Sigmoid colon (tissue), 4 donors: ENCODE measurements around the gene LXN.

ENCODE experiments used
- EP300 ChIP-seq, 4 donors: sonication (generic); formaldehyde crosslinking; IDR thresholded peaks; one replicate each; pipeline ENCODE4 v1.6.1; 2017; ENCODE audit warnings: antibody characterized with exemption in 4 of 4
- POLR2A ChIP-seq, 2 donors: fragments of 450-650 bp; IDR thresholded peaks; one replicate each; pipeline ENCODE4 v1.6.1; 2016; ENCODE audit warnings: antibody characterized with exemption in 2 of 2, mild to moderate bottlenecking in 2 of 2, moderate library complexity in 2 of 2
- TF ChIP-seq, protein P1 (sequence below), 4 experiments: fragments of 450-650 bp in 3 of 4; fragments of 200-600 bp in 1 of 4; IDR thresholded peaks; one replicate each; pipeline ENCODE4 v1.5.1; 2016 to 2019; ENCODE audit warnings: antibody characterized with exemption in 4 of 4, mild to moderate bottlenecking in 3 of 4, moderate library complexity in 2 of 4

DNA sequence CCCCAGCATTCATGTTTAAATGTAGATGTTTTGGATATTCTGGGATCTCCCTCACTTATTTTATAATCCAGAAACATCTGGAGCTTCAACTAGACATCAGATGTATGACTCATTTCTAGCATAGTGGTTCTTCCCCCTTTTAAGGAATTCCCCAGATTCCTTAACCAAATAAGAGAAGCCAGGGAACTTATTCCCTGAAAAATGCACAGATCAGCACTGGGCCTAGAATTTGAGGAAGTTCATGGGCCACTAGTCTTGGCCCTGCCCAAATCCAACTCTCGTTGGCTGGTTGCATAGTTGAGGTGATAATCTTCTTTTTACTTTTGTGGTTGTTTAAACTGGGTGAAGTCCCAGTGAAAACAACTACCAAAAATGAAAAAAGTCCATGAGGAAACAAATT is 39.4 kb upstream of the LXN start:
- TF ChIP-seq, protein P1, sequence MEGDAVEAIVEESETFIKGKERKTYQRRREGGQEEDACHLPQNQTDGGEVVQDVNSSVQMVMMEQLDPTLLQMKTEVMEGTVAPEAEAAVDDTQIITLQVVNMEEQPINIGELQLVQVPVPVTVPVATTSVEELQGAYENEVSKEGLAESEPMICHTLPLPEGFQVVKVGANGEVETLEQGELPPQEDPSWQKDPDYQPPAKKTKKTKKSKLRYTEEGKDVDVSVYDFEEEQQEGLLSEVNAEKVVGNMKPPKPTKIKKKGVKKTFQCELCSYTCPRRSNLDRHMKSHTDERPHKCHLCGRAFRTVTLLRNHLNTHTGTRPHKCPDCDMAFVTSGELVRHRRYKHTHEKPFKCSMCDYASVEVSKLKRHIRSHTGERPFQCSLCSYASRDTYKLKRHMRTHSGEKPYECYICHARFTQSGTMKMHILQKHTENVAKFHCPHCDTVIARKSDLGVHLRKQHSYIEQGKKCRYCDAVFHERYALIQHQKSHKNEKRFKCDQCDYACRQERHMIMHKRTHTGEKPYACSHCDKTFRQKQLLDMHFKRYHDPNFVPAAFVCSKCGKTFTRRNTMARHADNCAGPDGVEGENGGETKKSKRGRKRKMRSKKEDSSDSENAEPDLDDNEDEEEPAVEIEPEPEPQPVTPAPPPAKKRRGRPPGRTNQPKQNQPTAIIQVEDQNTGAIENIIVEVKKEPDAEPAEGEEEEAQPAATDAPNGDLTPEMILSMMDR (IDR thresholded peaks at IDR 0.05): no peak
- TF ChIP-seq POLR2A (IDR thresholded peaks at IDR 0.05): no peak
- TF ChIP-seq EP300 (IDR thresholded peaks at IDR 0.05): no peak
